Stimulated activated CD8-positive, alpha-beta memory T cell treated with anti-CD3 and anti-CD28 coated beads, Interleukin-7, amount 100 ng/mL, for 48 hours (primary cell): Measurements from ENCODE around the gene WWC2.
"Not testable (repeated sequence)": the region's sequence is repeated elsewhere in the genome, so short reads cannot be mapped to it uniquely, and the experiment has no call there.

Source experiments
- DNase-seq, 2 donors: peaks; one replicate each; pipeline ENCODE4 v3.0.0-alpha.2; 2020; ENCODE audit warnings: low read depth in 1 of 2; ENCODE audit errors: extremely low read depth in 1 of 2

Gene WWC2

GRCh38 chr4:183287677-183288076 lies 188.6 kb downstream of the WWC2 start:
- no peak for DNase-seq

GRCh38 chr4:183288955-183289354 lies 189.9 kb downstream of the WWC2 start:
- DNase-seq = no peak

DNA sequence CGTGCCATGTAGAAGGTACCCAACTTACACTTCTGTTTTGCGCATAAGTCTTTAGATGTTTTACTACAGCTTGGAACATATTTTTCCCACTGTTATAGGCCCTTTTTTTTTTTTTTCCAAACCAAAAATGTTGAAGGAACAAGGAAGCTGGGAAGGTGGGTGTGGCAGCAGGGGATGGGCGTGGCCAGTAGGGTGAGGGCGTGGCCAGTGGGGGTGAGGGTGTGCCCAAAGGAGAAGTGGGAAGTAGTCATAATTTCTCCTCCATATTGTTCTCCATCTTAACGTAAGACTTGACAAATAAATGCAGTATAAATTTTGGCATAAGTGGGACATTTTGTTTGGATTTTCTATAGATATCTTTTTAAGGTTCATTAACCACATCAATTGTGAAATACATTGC lies 190.6 kb downstream of the WWC2 start:
- no peak for DNase-seq

- no peak for DNase-seq
Observed at GRCh38 chr4:183291070-183291469, 192.0 kb downstream of the WWC2 start.

DNA sequence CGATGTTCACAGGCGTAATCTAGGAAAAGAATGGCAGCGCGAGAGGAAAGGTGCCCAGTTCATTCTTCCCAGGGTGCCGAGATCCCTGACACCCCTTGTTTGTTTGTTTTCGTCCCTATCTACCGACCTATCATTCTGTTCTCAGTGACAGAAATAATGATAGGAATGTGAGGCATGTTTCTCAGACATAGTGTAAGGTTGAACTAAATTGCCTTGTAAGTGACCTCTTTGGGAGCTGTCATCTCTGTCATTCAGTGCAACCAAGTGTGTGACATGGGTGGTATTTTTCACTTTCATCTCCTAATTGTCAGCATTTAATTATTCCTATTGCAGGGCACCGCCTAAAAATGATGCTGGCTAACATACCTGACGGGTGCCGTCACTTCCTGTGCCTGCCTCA lies 196.7 kb downstream of the WWC2 start:
- no peak for DNase-seq

DNA sequence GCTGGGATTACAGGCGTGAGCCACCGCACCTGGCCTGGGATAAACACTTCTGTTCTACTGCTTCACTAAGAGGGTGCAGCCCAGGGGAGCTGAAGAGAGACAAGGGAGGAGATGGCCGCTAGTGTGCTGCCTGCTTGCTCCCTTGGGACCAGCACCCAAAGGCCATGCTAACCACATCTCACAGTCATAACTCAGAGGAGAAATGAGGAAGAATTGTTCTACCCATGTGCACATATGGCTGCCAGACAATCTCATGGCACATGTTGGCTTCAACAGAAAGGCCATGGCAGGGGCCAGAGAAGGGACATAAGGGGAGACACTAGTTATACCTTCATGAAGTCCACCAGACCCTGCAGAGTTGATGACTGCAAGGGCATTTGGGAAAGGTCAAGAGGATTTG lies 198.6 kb downstream of the WWC2 start:
- no peak for DNase-seq

DNA sequence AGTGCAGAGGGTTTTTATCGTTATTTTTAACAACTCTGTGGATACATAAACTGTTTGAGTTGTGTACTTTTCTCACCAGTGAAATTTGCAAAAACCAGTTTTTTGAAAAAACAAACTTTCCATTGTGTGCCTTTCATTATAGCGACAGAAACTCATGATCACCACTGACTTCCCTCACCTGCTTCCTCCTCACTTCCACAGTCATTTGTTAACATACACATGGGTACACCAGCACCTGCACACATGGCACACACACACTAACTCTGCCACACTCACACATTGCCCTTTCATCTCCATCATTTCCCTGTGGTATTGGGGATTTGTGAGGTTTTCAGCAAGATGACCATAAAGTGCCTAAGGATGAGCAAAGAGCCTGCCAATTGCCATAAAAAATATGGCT lies 200.4 kb downstream of the WWC2 start:
- no peak for DNase-seq

- DNase-seq = no peak
Observed at GRCh38 chr4:183300070-183300469, 201.0 kb downstream of the WWC2 start.

GRCh38 chr4:183300655-183301054 lies 201.6 kb downstream of the WWC2 start:
- no peak for DNase-seq

- DNase-seq = no peak
Observed at GRCh38 chr4:183303301-183303700, 204.2 kb downstream of the WWC2 start.

DNA sequence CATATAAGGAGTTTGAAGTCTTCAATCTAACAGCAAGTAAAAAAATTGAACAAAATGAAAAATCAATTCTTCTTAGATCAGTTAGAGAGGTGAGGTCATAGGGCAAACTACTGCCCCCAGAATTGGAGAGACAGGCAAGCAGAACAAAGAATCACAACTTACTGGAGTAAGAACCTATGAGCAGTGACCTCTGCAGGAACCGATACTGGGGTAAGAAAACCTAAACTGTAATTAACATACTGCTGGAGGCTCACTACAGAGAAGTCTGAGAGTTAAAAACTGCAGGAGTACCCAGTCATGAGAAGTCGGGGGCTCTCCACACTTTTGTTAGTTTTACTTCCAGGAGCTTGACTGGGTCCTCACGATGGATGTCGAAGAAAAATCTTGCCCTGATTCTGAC lies 205.0 kb downstream of the WWC2 start:
- DNase-seq = no peak

- DNase-seq = no peak
Observed at GRCh38 chr4:183304538-183304937, 205.5 kb downstream of the WWC2 start.

GRCh38 chr4:183306811-183307210 lies 207.8 kb downstream of the WWC2 start:
- DNase-seq = no peak

- DNase-seq = no peak
Observed at GRCh38 chr4:183312841-183313240, 213.8 kb downstream of the WWC2 start.

DNA sequence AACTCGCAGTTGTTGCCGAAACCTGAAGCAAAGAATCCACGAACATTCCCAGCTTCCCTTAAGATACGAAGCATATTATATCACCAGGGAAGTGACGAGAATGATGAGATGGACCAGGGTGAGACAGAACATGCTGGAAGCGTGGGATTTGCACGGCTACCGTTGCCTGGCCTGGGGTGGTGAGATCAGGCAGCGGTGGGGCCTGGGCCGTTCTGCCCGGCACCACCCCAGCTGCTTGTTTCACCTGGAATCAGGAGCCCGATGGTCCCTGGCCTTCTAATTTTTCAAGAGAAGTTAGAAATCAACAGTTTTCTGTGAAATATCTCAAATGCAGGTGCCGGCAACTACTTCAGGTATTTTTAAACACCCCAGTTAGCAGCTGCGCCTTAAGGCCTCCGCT lies 215.3 kb downstream of the WWC2 start:
- DNase-seq = no peak

DNA sequence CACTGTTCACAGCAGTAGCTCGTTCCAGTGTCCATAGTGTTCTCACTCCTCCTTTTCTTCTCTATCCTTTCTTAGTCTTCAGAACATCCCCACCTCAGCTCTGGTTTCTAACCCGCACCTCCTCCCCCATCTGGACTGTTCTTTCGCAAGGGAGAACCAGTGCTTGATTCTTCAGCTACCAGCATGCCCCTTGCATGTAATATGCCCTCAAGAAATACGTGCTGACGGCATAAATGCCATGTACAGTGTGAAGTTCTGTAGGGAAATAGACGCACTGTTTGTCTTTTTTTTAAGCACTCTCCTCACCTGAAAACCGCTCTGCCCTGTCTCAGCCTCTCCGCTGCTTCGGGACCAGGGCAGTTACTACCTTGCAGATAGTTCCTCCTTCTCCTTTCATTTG lies 215.7 kb downstream of the WWC2 start:
- no peak for DNase-seq

DNA sequence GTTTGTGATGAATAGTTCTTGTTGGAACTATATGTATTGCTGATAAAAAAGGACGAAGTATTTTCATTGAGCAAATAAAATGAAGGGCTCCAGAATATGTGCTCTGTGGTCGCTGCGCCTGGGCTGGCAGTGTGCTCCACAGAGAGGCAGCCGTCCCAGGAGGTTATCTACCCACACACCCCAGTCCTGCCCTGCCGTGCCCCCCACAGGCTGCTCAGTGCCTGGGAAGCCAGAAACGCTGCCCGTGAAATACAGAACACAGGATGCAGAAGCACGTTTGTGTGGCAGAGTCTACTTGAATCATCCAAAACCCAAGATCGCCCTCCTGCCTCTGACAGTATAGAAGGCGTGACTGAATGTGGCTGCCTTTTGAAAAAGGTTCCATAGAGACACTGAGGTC lies 219.6 kb downstream of the WWC2 start:
- no peak for DNase-seq

- DNase-seq = no peak
Observed at GRCh38 chr4:183320211-183321059, 221.4 kb downstream of the WWC2 start, which contains the start of gene CLDN22. TSS of gene CLDN22 (minus strand) at chr4:183320276. CDS start at chr4:183320218, 58 bp downstream.

DNA sequence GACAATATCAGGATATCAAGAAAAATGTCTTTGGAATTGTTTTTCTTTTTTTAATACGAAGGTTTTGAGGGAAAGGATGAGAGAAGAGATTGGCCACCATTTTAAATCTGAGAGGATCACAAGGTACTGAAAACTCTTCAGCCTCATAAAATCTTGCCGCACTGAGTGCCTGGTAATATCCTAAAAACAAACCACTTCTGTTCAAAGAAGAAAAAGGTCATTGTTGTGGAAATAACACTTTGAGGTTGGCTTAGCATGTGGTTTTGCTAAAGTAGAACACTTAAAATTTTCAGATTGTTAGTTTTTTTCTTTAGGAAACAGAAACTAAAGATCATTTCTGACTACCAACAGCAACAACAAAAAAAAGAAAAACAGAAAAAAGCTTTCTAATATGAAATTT lies 222.0 kb downstream of the WWC2 start:
- no peak for DNase-seq

DNA sequence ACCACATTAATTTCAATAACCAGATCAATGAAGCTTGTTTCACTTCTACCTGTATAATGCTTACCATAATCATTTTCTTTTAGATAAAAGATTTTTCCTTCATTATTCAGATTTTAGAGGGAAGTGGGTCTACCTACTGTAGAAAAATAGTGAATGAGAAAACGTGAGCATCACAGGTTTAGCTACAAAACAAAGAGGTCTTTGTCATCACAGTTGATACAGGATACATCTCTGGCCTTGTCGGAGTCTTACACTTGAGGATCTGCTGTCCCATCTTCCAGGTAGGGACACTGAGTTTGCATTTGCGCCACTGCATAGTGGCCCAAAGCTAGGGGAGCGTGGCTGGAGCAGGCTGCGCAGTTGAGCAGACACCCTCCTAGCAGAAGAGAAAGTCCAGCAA lies 222.5 kb downstream of the WWC2 start:
- DNase-seq = no peak

DNA sequence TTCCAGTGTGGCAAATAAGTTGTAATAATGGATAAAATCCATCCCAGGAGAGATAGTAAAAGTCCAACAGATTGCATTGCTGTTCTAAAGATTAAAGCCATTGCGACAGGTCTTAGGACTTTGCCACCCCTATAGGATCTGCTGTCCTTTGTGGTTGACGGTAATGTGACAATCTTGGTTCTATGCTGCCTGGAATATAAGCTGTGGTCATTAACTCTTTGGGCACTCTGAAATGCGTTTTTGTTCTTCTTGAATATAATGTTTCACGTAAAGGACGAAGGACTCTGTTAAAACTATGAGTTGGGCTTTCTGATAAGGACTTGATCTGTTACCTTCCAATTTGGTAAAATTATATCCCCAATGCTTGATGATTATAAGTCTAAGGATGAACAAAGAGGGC lies 223.3 kb downstream of the WWC2 start, which contains the start of gene CLDN24:
Gene CLDN24, minus strand, starts transcription at position 101 of the 400 bp plus-strand sequence. Its CDS starts 0 bp downstream, at position 101.
- DNase-seq = no peak

DNA sequence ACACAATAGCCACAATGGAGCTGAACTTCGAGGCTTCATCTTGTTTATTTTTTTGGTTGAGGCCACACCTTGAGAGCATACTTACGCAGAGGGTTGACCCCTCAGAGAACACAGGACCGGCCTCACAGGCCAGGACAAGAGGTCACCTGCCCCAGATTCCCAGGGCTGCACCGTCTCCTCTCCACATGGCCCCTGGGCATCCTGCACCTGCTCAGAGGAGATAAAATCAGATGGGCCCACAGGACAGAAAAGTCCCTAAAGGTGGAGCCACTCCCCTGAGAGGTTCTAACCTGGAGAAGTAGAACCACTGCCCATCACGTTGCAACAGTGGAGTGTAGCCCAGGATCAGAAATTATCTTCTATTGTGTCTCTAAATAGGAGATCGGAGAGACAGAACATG lies 224.2 kb downstream of the WWC2 start:
- DNase-seq = no peak

GRCh38 chr4:183324056-183324455 lies 225.0 kb downstream of the WWC2 start:
- DNase-seq = not testable (repeated sequence)
